ENCODE results near the gene HNRNPA2B1.

Gene HNRNPA2B1

GRCh38 chr7:26141077-26141476 is 59.5 kb downstream of the HNRNPA2B1 start:
- no peak for DNase-seq

GRCh38 chr7:26140380-26140779 is 60.2 kb downstream of the HNRNPA2B1 start:
- no peak for DNase-seq
